ENCODE results near the gene RABGAP1.

RABGAP1 gene

DNA sequence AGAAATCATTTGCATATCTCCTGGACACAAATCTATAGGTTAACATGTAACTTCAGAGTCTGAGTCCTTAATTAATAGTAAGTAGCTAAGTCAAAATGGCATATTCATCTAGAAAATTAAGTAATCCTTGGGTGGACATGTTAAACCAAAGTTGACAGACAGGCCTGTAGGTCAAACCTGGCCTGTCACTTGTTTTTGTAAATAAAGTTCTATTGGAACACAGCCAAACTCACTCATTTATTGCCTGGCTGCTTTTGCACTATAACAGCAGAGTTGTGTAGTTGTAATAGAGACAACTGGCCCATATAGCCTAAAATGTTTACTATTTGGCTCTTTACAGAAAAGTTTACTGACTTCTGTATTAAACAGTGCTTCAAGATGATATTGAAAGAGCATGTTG is 68.1 kb downstream of the RABGAP1 start:
- no peak for DNase-seq (ENCODE audit: low read depth)

DNA sequence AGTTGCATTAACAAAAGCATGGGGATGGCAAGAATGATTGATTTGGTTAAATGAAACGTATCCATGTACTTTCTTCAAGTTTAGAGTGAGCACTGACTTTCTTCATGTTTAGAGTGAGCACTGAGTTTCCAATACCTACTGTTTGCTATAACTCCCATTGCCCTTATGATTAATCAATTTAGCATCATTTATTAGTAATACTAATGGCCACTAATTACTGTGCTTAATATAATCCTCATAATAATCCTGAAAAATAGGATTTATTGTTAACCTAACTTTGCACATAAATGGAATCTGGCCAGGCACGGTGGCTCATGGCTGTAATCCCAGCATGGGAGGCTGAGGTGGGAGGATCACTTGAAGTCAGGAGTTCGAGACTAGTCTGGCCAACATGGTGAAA is 70.6 kb downstream of the RABGAP1 start:
- DNase-seq (ENCODE audit: low read depth), result no peak

DNA sequence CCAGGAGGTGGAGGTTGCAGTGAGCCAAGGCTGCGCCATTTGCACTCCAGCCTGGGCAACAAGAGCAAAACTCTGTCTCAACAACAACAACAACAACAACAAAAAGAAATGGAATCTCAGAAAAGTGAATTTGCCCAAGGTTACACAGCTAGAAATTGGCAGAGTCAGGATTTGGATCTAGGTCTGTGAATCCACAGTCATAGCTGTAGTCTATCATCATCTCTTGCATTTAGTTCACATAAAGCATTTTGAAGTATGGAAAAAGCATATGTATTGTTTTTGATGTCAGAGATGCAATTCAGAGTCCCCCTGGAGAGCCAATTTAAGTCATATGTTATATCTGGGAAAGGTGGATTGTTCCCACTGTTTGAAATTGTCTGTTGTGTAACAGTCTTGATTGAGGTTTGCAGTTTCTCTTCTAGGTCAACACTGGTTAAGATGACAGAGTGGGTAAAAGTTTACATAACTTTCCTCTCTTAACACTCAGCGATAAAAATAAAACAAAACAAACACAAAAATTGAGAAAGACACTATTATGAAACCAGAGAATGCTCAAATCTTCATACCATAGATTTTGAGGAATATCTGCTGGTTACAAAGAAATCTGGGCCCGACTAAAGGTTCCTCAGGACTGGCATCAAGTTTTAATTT is 71.2 kb downstream of the RABGAP1 start:
- peak; percentile 39 for DNase-seq (ENCODE audit: low read depth)

DNA sequence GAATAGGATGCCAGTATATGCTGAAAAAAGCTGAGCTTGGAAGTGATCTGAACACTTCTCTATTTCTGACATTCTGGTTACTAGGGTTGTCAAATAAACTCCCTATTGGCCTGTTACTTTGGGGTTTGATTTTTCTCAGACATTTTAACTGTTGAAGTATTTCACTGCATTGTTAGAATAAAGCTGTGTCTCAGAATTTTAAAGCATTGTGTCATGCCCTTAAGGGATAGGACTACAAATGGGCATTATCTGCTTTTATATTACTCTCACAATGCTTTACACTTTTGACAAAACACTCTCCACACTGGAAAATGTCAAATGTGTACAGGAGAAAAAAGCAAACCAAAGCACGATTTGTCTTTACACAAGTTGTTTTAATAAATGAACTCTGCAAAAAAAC is 75.8 kb downstream of the RABGAP1 start:
- no peak for DNase-seq (ENCODE audit: low read depth)

DNA sequence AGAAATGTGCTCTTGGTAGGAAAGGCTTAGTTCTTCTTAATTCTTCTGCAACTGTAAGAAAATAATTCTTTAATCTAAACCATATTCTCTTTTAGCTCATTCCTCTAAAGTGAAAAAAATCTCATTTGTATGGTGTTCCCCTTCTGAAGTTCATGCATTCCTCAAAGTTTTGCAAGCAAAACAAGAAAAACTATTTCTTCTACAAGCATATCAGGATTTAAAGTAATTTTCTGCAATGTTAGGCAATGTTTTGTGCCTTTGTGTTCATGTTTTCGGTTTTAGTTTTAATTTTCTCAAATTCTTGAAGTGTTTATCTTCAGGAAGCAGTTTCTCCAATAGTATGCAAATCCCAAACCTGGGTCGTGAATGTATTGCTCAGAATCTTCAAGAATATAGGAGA is 80.0 kb downstream of the RABGAP1 start:
- DNase-seq (ENCODE audit: low read depth), result peak; percentile 40

DNA sequence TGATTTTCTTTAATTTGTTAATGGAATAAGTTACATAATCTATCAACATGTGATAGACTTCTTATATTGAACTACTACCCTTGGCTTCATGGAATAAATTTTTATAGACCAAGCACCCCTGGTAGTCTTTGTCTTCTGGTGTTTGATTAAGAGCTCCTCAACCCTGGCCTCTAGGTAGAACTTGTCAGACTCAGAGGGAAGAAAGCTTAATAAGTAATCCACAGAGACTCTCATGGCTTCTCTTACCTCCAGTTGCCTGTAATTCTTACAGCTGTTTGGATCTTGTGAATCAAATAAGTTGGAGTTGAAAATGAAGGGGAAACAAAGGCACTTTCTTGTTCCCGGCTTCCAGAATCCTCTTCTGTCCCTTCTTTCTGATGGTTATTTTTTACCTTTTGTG is 85.6 kb downstream of the RABGAP1 start:
- DNase-seq (ENCODE audit: low read depth), result no peak

DNA sequence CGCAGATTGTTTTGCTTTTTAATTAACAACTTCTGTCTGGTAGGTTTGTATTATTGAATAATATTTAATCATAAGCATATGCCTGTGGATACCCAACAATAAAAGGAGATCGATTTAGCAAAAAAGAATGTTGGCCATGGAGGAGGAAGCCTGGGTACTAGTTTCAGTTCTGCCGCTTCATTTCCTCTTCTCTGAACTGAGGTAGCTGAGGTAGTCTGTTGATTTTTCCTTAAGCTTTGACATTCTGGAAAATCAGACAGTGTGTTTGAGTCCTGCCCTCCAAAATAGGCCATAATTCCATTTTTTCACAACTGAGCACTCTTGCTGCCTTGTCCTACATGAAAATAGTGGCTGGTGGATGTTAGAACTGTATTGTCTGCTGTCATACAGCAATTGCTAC is 86.7 kb downstream of the RABGAP1 start:
- no peak for DNase-seq (ENCODE audit: low read depth)

DNA sequence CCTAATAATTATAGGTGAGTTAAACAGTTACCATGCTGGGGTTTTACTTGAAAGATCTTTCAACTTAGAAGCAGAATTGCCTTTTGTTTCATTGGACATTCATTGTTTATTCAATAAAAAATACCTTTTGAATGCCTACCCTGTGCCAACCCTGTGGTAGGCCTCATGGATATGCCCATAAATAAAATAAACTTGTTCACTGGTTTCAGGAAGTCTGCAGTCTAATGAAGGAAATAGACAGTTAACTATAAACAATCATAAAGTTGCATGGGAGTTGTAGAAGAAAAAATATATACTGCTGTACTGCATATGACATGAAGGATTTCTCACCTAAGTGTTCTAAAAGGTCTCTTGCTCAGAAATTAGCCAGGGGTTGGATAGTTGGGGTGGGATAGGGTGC is 87.3 kb downstream of the RABGAP1 start:
- DNase-seq (ENCODE audit: low read depth), result no peak

DNA sequence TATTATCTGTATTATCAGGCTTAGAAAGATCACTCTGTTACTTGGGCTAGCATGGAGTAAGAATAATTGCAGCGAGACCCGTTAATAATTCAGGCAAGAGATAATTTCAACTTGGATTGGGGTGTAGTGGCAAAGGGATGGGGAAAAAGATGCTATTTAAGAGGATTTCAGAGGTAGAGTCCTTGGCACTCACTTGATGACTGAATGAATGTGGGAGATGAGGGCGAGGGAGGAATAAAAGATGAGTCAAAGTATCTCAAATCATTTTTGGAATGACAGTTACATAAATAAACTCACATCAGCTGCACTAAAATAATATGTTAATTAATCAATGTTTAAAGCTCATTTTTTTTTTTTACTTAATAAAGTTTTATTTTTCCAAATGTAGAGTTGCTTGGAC is 88.2 kb downstream of the RABGAP1 start:
- no peak for DNase-seq (ENCODE audit: low read depth)

DNA sequence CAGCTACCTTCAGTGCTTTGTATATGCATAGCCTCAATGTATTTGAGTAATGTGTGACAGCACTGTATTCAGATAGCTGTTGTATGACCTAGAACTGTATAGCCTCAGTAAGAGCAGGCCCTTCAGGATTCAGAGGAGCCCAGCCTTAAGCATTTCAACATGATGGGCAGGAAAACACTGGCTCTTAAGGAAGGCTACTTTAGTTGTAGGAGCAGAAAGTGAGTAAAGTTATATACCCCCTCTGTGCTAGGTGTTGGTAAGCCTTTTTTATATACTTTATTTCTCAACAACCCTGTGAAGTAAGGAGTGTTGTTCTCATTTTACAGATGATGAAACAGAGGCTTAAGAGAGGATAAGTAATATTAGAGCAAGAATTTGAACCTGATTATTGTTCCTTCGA is 91.1 kb downstream of the RABGAP1 start:
- DNase-seq (ENCODE audit: low read depth), result no peak

DNA sequence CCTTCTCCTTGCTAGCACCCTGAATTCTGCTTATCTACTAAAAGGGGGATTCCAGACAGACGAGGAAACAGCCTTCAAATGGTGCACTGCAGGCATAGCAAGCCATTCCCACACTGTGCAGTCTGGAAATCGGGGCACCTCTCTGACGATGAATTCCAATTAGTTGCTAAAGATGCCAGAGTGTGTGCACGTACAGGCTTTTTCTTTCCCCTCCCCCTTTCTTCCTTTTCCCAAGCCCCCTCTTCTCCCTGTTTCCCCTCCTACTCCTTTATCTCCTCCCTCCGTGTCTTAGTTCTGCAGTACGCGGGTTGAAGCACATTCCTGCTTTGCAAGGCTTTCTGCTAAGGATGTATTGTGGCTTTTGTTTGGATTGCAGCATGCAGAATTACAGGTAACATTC is 92.5 kb downstream of the RABGAP1 start, which contains the start of gene GPR21:
Gene GPR21 (plus strand): TSS at position 316 of the 400 bp plus-strand sequence. CDS start 900 bp downstream, outside the sequence.
- DNase-seq (ENCODE audit: low read depth), result no peak

DNA sequence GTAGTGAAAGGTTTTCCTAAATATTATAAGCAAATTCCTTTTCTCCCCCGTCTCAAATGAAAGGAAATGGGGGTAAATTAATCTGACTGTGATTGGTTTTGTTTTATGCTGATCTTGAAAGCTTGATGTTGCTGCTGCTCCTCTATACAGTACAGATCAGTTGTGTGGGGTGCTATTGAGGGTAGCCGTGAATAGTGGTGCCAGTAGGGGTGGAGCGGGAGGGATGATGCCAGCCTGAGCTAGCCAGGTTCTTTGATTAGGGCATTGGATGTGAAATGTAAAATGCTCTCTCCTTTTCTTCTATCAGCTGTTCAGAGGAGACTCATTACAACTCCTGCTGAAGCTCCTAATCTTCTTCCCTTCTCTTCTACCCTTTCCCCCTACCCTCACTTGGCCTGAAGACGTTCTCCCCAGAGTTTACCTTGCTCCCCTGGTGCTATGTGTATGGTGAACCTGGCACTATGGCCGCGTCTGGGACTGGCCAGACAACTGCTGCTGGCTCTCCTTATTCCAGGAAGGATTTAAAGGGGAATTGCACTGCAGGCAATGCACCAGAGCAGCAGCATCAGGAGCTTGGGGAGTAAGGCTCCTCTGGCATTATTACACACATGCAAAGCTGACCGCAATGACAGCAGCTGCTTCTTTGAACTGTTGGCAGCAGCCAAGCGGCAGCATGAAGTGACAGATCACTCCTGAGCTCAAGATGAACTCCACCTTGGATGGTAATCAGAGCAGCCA is 93.2 kb downstream of the RABGAP1 start:
- DNase-seq (ENCODE audit: low read depth), result no peak

DNA sequence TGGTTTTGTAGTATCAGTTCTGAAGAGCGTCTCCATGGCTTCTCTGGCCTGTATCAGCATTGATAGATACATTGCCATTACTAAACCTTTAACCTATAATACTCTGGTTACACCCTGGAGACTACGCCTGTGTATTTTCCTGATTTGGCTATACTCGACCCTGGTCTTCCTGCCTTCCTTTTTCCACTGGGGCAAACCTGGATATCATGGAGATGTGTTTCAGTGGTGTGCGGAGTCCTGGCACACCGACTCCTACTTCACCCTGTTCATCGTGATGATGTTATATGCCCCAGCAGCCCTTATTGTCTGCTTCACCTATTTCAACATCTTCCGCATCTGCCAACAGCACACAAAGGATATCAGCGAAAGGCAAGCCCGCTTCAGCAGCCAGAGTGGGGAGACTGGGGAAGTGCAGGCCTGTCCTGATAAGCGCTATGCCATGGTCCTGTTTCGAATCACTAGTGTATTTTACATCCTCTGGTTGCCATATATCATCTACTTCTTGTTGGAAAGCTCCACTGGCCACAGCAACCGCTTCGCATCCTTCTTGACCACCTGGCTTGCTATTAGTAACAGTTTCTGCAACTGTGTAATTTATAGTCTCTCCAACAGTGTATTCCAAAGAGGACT is 94.2 kb downstream of the RABGAP1 start:
- DNase-seq (ENCODE audit: low read depth), result no peak

DNA sequence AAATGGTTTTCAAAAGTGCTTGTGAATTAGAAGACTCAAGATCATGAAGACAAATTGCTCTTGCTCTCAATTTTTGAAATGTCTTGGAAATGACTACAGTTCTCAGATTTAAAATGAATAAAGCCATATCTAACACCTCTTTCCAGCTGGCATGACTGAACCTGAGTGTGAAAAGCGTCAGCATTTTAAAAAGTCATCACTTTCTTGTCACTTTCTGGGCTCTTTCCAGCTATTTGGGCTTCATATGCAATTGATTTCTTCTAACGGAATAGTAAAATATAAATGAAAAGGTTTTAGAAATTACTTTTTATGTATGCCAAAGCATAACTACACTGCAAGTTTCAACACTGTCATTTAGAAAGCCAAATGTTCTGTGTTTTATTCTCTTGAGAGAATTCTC is 95.0 kb downstream of the RABGAP1 start:
- DNase-seq (ENCODE audit: low read depth), result no peak

DNA sequence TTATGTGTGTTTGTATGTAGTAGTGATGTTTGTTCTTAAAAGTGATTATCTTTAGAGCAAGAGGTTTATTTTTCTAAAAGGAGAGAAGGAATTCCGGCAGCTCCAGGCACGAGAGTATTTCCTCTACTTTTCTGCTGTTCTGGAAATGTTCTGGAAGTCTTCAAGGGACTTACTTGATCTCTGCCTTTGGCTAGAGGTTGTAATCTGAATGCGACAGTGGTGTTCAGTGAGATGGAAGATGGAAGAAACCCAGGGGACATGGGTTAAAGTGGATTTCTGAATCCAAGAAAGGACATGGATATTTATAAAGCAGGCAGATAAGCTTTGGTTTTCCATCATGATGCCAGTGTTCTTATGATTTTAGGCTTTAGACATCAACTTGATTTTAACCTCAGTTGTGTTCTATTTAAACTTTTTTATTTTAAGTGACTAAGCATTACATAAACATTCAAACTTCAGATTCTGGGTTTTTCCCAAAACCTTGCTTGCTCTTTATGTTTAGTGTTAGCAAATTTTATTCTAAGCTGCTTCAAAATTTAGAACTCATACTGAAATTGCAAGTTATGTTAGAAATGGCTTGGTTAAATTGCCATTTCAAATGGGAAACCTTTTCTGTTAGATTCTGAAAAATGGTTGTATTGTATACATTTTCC is 96.2 kb downstream of the RABGAP1 start:
- DNase-seq (ENCODE audit: low read depth), result no peak

DNA sequence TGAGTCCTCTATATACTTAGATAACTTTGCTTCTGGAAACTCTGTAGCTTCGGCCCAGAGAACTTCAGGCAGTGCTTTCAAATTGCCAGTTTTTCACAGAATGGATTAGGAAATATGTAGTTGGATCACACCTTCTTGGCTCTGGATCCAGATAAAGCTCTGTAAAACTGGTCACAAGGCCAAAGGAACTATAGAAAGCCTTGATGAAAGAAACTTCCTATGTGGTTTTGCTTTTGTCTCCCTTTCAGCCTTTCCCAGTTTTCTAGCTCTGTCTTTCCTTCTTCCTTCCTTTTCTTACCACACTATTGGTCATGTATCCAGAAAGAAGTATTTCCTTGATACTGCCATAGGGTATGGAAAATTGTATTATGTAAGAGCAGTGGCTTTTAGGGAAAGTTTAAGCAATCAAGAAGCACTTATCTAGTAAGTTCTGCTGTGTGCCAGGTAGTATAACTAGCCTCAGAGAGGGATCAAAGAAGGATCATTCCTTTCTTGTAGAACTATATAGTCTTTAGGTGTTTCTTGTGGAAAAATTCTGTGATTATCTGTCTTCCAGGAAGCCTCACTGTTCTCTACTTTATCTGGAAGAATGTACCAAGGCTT is 98.9 kb downstream of the RABGAP1 start:
- no peak for DNase-seq (ENCODE audit: low read depth)

DNA sequence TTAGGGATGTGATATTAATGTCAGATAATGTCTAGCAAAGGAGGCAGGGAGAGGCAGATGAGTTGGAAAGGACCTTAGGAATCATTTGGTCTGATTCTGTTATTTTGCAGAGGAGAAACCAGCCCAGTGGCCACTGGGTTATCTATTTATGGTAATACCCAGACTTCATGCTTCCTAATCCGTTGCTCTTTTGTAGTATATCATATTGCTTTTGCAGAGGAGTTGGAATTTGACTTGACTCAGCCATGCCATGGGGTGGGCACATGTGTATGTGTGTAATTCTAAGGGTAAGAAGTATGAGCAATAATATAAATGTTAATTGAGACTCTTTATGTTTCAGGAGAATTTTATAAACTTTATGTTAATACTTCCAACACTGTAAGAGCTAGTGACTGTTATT is 100.0 kb downstream of the RABGAP1 start:
- DNase-seq (ENCODE audit: low read depth), result no peak

DNA sequence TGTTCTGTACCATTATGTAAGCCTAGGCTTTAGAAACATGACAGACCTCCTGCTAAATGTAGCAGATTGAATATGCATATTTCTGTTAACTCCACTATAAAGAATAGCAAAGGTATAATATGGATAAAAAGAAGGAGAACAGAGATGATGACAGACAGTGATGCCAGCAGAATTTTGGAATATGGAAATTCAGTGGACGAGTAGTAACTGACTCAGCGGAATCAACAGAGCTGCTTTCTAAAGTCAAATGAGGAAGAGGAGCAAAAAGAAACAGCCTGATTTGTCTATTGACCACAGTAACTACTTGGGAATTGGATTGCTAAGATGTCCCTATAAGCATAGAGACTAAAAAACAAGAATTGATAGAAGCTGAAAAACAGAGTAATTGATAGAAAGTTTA is 100.7 kb downstream of the RABGAP1 start:
- no peak for DNase-seq (ENCODE audit: low read depth)

DNA sequence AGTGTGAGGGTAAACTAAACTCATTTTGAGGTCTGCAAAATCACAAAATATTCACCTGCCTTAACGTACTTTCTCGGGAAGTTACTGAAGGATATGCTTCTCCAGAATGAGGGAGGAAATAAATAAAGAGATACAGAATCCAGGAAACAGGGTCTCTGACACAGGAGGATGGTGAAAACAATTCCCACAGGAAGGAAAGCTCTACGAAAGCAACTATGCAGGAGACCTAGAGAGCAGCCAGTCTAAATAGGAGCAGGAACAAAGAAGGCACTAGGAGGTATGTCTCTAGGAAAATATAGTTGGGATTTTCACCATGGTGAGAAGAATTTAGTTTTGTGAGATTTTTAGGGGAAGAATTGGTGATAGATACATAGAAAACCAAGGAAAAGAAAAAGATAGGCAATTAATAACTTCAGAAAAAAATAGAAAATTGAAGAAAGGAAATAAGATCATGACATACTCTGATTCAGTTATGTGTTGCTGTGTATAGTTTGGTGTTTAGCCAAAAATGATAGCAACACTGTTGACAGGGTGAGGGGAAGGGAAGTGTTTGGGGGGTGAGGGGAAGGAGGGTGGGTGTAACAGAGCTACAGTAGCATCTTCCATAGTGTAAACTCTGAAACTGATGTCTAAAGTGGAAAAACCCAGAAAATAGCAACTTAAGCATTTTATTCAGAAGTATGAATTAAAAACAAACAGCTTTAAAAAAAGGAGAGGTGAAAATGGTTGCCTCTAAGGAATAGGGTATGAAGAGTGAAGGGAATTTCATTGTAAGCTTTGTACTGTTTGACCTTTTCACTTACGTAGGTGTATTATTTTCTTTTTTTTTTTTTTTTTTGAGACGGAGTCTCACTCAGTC is 102.5 kb downstream of the RABGAP1 start:
- DNase-seq (ENCODE audit: low read depth), result no peak

DNA sequence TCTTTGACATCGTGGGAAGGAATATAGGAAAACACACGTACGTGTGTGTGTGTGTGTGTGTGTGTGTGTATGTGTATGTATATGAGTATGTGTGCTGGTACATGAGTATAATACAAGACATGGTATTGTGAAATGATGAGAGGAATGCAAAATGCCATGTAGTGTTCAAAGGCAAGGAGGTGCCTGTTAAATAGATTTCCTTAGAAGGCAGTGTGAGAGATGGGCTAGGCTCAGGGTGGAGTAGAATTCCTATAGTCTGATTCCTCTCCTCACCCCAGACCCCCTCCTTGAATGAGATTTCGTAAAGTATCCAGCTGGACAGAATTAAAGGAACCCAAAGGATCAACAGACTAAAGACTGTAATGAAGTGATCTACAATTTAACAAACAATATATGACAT is 103.8 kb downstream of the RABGAP1 start:
- peak; percentile 77 for DNase-seq (ENCODE audit: low read depth)

DNA sequence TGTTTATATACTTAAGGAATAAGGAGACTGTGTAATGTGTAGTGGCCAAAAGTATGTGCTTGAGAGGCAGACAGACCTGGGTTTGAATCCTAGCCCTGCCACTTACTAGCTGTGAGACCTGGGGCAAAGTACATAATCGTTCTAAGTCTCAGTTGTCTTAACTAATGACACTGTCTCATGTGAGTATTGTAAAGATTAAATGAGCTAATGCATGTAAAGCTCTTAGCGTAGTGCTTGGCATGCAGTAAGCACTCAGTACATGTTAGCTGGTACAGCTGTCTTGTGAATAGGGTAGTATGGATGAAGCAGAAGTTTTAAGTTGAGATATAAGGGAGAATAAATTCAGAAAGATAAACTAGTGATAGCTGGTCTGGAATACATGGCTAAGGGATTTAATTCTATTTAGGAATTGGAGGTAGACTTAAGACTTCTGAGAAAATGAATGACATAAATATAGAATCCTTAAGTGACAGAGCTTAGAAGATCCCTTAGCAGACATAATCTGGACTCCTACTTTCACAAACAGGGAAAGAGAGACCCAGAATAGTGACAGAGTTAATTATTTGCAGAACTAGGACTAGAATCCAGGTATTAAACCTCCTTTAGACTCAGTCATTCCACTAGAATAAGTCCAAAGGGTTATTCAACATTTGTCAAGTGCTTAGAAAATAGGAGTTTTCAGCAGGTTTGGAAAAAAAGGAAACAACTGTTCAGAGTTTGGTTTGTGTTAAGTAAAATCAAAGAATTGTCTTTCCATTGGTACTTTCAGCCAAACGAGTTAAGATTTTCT is 105.8 kb downstream of the RABGAP1 start:
- DNase-seq (ENCODE audit: low read depth), result no peak
